Fibroblast of pulmonary artery (primary cell): Measurements from ENCODE around the gene NPLOC4.
A peak's percentile ranks its signal among the peaks of the same experiment; 100 is the strongest.

Experiments used
- DNase-seq: peaks from one replicate; pipeline ENCODE4 v3.0.0-alpha.2; 2010; ENCODE audit warnings: low read depth
- H3K4me3 ChIP-seq: replicated peaks from 2 replicates; pipeline ENCODE4 v1.5.1; 2011; ENCODE audit warnings: low read depth, mild to moderate bottlenecking, control low read depth, low read length, moderate library complexity
- CTCF ChIP-seq: IDR thresholded peaks from 2 replicates; pipeline ENCODE4 v1.5.1; 2011; ENCODE audit warnings: mild to moderate bottlenecking, control low read depth, low read length, inconsistent platforms; ENCODE audit errors: missing control alignments

The NPLOC4 gene

GRCh38 chr17:81581758-81582157 lies 55.2 kb downstream of the NPLOC4 start:
- no peak overlapping the region for H3K4me3 ChIP-seq
- TF ChIP-seq CTCF: no peak
- no peak for DNase-seq

- TF ChIP-seq CTCF: no peak
- no peak for DNase-seq
- no peak overlapping the region for H3K4me3 ChIP-seq
Measured at GRCh38 chr17:81580481-81580880, 56.4 kb downstream of the NPLOC4 start.

- H3K4me3 ChIP-seq: no peak overlapping the region
- DNase-seq: peak; percentile 69
- TF ChIP-seq CTCF: no peak
Measured at GRCh38 chr17:81579821-81580321, 57.0 kb downstream of the NPLOC4 start.

GRCh38 chr17:81579298-81579697 lies 57.6 kb downstream of the NPLOC4 start:
- no peak overlapping the region for H3K4me3 ChIP-seq
- no peak for DNase-seq
- no peak for TF ChIP-seq CTCF

- no peak overlapping the region for H3K4me3 ChIP-seq
- DNase-seq: no peak
- no peak for TF ChIP-seq CTCF
Measured at GRCh38 chr17:81578561-81579225, 58.2 kb downstream of the NPLOC4 start.

- H3K4me3 ChIP-seq: no peak overlapping the region
- peak; percentile 57 for DNase-seq
- TF ChIP-seq CTCF: no peak
Measured at GRCh38 chr17:81578038-81578441, 58.9 kb downstream of the NPLOC4 start.
